GM12865 (cell line): ENCODE measurements around the gene CDYL.
"Not testable (repeated sequence)": the region's sequence is repeated elsewhere in the genome, so short reads cannot be mapped to it uniquely, and the experiment has no call there.

Experiments
- DNase-seq: peaks from one replicate; pipeline ENCODE4 v3.0.0; 2010; ENCODE audit warnings: low read depth
- H3K4me3 ChIP-seq: 2 replicates; pipeline ENCODE4 v1.5.1; 2011; ENCODE audit warnings: mild to moderate bottlenecking, low read depth, low read length, control low read depth
- TF ChIP-seq, protein P1 (sequence below): IDR thresholded peaks from 2 replicates; pipeline ENCODE4 v1.5.1; 2011; ENCODE audit warnings: low read length, control low read depth, low read depth, inconsistent platforms; ENCODE audit not compliant: insufficient read depth; ENCODE audit errors: missing control alignments

CDYL gene

DNA sequence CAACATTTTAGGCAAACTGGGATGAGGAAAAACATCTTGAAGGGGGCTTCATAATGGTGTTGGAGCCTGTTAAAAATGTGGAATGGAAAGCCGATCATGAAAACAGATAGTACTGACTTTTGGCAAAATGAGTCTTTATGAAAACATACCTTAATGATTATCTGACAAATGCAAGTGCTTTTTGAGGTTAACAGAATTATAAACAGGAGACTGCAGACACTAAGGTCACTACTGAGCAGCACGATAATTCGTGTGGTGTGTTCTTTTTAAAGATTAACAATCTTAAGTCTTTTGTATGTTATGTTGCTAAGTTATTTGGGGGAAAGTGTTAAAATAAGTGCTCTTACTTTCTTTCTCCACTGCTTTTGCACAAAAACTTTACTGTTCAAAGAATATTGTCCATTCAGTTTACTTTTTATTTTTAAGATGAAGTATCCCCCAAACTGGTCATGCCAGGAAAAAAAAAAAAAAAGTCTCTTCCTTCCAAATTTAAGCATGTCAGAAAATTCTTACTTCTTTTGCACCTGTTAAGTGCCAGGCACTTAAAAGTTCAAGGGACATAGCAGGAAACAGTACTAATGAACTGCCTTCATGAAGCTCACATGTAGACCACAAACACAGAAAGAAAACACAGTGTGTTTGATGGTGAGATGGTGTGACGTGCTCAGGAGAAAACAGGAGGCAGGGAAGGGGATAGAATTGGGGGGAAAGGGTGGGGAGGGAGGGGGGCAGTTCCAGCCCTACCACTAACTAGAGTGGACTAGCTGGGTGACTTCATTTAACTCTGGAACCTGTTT, 73.2 kb downstream of the CDYL start:
- DNase-seq = no peak
- TF ChIP-seq, protein P1, sequence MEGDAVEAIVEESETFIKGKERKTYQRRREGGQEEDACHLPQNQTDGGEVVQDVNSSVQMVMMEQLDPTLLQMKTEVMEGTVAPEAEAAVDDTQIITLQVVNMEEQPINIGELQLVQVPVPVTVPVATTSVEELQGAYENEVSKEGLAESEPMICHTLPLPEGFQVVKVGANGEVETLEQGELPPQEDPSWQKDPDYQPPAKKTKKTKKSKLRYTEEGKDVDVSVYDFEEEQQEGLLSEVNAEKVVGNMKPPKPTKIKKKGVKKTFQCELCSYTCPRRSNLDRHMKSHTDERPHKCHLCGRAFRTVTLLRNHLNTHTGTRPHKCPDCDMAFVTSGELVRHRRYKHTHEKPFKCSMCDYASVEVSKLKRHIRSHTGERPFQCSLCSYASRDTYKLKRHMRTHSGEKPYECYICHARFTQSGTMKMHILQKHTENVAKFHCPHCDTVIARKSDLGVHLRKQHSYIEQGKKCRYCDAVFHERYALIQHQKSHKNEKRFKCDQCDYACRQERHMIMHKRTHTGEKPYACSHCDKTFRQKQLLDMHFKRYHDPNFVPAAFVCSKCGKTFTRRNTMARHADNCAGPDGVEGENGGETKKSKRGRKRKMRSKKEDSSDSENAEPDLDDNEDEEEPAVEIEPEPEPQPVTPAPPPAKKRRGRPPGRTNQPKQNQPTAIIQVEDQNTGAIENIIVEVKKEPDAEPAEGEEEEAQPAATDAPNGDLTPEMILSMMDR = no peak
- no peak overlapping the region for H3K4me3 ChIP-seq

DNA sequence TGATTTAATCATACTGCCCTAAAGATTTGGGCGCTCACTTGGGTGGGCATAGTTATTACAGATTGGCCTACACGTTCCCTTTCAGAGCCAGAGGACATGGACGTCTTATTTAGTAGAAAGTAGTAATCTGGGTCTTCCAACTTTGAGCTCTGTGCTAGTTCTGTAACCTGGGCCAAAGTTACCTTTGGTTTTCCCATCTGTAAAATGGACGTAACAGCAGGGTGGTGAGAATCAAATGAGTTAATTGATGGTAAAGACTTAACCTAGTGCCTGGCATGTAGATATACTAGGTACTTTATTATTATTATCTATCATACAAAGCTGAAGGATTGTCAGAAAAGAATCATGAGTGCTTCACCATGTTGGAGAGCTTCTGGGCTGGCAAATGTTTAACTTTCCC, 74.8 kb downstream of the CDYL start:
- H3K4me3 ChIP-seq = no peak overlapping the region
- no peak for DNase-seq
- TF ChIP-seq, protein P1 = no peak

DNA sequence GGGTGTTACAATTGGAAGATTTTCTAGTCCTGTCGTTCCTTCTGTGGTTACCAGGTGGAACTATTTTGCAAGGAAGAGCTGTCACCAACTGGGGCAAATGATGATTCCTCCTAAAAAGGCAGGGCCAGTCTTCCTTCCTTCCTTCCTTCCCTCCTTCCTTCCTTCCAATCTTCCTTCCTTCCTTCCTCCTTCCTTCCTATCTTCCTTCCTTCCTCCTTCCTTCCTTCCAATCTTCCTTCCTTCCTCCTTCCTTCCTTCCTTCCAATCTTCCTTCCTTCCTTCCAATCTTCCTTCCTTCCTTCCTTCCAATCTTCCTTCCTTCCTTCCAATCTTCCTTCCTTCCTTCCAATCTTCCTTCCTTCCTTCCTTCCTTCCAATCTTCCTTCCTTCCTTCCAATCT, 76.0 kb downstream of the CDYL start:
- DNase-seq, H3K4me3 ChIP-seq: not testable (repeated sequence)

DNA sequence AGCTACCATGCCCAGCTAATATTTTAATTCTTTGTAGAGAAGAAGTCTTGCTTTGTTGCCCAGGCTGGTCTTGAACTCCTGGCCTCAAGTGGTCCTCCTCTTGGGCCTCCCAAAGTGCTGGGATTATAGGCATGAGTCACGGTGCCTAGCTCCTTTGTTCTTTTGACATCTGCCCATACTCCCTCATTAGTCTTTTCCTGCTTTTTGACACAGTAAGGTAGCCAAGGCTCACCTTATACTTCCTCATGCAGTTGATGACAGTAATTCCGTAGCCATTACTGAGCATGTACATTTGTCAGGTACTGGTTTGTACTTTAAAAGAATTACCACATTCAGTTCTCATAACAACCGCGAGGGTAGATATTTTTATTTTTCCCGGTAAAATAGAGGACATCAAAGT, 76.7 kb downstream of the CDYL start:
- H3K4me3 ChIP-seq = no peak overlapping the region
- TF ChIP-seq, protein P1 = no peak
- DNase-seq = no peak

DNA sequence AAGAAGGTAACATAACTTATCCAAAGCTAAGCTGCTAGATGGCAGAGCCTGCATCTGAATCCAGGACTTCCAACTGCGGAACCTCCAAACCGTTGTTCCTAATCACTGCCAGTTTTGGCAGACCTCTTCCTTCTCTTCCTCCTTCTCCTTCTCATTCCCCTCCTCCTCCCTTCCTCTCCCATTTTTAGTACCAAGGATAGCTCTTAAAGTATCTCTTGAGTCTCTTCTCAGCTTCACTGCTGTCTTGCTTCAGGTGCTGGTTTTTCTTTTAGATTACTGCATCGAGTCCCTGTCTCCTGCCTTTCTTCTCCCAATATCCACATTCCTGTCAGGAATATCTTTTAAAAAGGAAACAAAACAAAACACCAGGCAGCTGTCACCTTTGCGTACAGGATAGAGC, 77.1 kb downstream of the CDYL start:
- no peak overlapping the region for H3K4me3 ChIP-seq
- TF ChIP-seq, protein P1 = no peak
- no peak for DNase-seq

DNA sequence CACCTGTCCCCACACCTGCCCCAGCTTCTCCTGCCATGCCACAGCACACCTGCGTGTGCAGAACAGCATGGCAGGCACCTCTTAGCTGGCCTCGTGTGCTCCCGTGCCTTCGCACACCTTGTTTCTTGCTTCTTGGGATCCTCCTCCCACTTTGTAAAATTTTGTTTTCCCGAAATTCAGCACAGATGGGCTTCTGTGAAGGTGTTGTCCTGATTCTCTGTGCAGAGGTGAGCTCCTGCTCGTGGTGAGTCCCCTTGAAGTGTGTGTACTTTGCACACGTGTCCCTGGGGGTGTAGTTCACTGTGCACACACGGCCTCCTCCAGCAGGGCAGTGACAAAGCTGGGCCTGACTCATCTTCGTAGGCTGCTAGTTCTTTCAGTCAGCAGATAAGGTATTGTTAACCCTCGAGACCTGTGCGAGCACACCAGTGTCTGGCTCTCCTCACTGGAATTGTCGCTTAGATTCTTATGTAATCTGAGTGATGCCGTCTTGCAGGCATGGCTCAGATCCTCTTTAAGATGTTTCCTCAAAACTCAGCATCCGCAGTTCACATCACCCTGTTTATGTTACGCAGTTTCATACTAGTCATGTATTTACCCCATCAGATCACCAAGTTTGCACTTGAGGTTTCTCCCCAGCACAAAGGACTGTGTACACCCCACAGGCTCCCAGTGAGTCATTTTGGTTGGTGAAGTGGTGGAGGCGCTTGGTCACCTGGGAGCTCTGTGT, 77.7 kb downstream of the CDYL start:
- DNase-seq = peak; percentile 45
- TF ChIP-seq, protein P1 = no peak
- no peak overlapping the region for H3K4me3 ChIP-seq

DNA sequence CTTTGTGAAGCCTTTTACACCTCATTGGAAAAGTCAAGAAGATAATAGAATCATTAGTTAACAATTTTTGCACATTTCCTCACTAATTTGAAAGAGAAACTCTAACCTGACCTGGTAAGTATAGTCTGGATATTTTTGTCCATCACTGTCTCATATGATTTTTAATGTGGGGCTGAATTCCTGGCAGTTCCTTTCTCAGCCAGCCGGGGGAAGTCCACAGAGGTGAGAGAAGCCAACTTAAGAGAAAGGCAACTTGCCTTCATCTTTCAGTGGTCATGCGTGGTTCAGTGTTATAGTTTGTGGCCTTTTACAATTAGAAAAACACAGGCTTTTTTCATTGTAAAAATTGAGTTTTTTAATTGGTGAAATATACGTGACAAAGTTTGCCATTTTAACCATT, 80.6 kb downstream of the CDYL start:
- TF ChIP-seq, protein P1 = no peak
- DNase-seq = no peak
- H3K4me3 ChIP-seq = no peak overlapping the region
